ENCODE results near the gene HLA-DRB1.

DNA sequence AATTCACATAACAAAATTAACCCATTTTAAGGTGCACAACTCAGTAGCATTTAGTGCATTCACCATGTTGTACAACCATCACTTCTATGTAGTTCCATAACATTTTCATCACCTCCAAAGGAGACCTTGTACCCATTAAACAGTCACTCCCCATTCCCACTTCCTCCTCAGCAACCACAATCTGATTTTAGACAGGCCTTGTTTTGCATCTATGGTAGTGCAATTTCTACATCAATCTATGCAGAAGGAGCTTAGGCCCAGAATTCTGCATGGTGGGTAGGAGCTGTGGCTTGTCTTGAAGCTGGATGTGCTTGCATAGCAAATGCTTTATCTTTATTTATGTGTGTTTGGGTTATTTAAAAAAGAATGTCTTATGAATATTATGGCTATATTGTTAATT lies 34.0 kb upstream of the HLA-DRB1 start:
- TF ChIP-seq, protein P1, sequence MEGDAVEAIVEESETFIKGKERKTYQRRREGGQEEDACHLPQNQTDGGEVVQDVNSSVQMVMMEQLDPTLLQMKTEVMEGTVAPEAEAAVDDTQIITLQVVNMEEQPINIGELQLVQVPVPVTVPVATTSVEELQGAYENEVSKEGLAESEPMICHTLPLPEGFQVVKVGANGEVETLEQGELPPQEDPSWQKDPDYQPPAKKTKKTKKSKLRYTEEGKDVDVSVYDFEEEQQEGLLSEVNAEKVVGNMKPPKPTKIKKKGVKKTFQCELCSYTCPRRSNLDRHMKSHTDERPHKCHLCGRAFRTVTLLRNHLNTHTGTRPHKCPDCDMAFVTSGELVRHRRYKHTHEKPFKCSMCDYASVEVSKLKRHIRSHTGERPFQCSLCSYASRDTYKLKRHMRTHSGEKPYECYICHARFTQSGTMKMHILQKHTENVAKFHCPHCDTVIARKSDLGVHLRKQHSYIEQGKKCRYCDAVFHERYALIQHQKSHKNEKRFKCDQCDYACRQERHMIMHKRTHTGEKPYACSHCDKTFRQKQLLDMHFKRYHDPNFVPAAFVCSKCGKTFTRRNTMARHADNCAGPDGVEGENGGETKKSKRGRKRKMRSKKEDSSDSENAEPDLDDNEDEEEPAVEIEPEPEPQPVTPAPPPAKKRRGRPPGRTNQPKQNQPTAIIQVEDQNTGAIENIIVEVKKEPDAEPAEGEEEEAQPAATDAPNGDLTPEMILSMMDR (IDR thresholded peaks at IDR 0.05; ENCODE audit: insufficient read depth, low read length, poor library complexity, severe bottlenecking), result no peak
- no peak for TF ChIP-seq EZH2phosphoT487 (conservative IDR thresholded peaks at IDR 0.05; ENCODE audit: low read length)
